SK-MEL-5 (cell line): ENCODE data around the gene TMED10. TPM values are rescaled to one million over a fixed set of nuclear protein-coding genes. Genes with fewer than 3 reads are reported as not detected.
A peak's percentile ranks its signal among the peaks of the same experiment; 100 is the strongest.
"Not testable (repeated sequence)": the region's sequence is repeated elsewhere in the genome, so short reads cannot be mapped to it uniquely, and the experiment has no call there.

Experiments
- DNase-seq: peaks from one replicate; pipeline ENCODE4 v3.0.0-alpha.2; 2016; ENCODE audit warnings: low read depth, low spot score
- in situ Hi-C: cut with HindIII; loops from 2 replicates; pipeline ENCODE4 v1.10.0; 2016; ENCODE audit warnings: low sequenced_read_pairs, high pct_unique_total_duplicates, low pct_unique_long_range_greater_than_20kb
- total RNA-seq: library from RNA; depleted of rRNA; stranded (reverse); fragments of >200 nt; shearing (Covaris generic); gene quantifications from 2 replicates; pipeline ENCODE4 v1.2.3, GENCODE V29; 2014

TMED10 gene
- total RNA-seq, 1 experiment from 2014 or later = 941 TPM

DNA sequence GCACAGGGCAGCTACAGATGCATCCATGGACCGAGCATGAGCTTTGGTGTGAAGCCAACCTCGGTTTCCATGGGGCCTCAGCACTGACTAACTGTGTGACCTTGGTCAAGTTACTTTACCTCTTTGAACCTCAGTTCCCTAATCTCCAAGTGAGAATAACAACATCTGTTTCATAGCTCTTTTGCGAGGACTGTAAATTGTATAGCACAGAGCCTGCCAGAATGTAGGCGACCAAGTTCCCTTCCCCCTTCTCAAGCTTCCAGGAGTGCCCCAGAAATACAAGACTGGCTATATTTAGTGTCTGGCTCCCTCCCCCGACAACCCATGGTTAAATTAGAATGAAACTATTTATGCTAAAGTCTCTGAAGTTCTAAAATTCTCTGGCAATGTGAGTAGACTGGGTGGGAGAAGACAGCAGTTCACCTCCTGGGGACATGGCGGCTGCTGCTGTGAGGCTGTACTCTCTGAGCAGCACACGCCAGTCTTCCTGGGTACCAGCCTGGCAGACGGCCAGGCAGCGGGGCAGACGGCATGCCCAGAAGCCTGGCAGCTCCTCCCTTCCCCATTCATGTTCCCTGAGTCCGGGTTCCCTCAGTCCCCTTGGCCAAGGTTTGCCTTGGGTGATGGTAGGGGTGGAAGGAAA lies 22.0 kb upstream of the TMED10 start:
- DNase-seq = no peak
- in situ Hi-C loops = no loop called here

DNA sequence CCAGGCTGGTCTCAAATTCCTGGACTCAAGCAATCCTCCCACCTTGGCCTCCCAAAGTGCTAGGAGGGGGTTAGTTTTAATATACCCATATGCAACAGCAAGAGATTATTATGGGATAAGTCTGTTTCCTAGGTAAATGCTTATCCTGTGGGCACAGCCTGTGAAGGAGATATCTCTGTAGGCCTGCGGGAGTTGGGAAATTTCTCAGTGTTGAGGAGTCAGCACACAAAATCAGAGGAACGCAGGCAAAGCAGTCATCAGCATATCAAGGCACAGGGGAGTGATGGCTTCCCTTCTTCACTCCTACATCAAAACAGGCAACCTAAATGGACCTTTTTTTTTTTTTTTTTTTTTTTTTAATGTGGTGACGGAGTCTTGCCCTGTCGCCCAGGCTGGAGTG lies 20.9 kb upstream of the TMED10 start:
- in situ Hi-C loops = no loop called here

DNA sequence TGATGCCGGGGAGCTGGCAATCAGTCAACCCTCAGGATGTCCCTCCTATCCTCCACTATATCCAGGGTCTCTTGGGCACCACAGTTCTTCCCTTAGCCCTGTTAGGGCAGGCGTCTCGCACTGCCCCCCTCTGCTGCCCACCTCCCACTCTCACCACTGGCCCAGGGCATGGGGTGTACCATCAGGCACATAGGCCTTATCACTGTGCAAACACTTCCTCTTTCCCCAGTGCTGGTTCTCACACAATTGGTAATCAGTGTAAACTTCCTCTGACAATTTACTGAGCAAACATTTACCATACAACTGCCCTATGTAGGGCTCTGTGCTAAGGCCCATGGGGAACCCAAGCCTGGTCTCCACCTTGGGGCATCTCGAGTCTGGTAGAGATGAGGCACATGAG lies 20.1 kb upstream of the TMED10 start:
- no peak for DNase-seq
- in situ Hi-C loops = no loop called here

More for the DNA sequence above, 20.9 kb upstream of the TMED10 start:
- DNase-seq = no peak

DNA sequence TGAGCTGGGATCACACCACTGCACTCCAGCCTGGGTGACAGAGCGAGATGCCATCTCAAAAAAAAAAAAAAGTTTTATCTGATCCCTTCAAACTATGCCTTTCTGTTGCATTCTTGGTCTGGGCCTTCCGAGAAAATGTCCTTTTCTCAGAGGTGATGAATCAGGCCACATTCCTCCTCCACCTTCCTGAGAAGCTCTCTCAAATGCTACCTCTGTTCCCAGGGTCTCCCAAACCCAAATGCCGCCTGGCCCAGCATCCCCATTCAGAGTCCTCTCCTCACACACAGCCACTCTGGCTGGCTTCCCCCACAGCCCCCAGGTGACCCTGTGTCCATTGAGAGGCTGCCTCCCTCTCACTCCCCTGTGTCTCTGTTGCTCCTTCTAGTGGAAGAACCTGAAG lies 19.7 kb upstream of the TMED10 start:
- in situ Hi-C loops = no loop called here
- no peak for DNase-seq

DNA sequence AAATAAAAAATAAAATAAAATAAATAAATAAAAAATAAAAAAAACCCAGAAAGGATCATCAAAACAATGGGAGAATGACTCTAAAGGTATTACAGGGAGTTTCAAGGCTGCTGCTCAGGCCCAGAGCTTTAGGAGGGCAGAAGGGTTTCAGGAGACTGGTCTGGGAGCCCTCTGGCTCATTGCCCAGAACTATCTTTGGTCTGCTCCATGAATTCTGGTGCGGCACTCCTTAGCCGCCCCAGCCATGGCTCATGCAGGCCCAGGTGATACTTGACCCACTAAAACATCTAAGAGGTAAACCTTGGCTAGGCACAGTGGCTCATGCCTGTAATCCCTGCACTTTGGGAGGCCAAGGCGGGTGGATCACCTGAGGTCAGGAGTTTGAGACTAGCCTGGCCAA lies 14.7 kb upstream of the TMED10 start:
- in situ Hi-C loops = no loop called here
- DNase-seq = no peak

DNA sequence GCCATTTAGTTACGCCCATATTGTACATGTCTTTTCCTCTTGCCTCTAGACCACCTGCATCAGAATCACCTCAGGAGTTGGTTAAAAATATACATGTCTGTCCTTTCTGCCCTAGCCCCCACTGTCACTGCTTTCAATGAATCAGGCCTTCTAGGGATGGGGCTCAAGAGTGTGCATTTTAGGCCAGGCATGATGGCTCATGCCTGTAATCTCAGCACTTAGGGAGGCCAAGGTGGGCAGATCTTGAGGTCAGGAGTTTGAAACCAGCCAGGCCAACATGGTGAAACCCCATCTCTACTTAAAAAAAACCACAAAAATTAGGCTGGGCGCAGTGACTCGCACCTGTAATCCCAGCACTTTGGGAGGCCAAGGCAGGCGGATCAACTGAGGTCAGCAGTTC lies 13.6 kb upstream of the TMED10 start:
- in situ Hi-C loops = no loop called here

DNA sequence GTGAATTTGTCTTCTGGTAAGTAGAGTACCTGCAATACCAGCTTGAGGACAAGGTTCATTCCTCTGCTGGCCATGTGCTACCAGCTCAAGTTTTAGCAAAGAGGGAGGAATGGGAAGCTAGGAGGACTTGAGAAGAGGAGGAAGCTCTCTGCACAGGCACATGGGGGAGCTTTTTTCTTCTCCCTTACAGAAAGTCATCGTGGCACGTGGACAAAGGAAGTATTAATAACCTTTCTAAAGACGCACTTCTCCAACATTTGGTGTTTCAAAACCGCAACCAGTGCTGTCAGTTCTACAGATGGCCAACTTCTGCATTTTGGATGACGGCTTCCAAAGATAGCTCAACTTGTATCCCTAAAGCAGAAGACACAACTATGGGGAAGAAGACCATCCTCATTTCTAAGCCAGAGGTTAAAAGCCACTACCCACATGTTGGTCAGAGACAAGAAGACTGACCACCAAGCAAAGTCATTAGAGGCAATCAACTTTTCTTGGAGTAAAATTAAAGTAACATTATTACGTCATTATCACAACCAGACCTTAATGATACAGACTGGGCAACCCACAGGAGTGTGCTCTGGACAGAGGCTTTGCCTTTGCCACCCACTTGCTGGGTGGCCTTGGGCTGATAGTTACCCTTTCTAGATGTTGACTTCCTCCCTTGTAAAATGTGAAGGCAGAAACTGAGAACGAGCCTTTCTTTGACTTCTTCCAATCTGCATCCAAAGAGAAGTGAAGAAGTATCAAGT lies 12.3 kb upstream of the TMED10 start:
- in situ Hi-C loops = no loop called here

More for the DNA sequence above, 13.6 kb upstream of the TMED10 start:
- no peak for DNase-seq

DNA sequence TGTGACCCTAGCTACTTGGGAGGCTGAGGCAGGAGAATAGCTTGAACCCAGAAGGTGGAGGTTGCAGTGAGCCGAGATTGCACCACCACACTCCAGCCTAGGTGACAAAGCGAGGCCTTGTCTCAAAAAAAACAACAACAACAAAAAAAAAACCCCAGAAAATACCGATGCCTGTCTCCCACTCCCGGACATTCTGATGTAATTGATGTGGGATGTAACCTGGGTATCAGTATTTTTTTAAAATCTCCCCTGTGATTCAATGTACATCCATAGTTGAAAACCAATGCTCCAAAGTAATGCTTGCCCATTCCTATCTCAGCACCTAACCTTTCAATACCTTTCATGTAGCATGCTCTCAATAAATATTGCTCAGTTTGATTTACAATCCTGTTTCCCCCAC lies 11.7 kb upstream of the TMED10 start:
- in situ Hi-C loops = no loop called here
- DNase-seq = no peak

More for the DNA sequence above, 12.3 kb upstream of the TMED10 start:
- DNase-seq = no peak

DNA sequence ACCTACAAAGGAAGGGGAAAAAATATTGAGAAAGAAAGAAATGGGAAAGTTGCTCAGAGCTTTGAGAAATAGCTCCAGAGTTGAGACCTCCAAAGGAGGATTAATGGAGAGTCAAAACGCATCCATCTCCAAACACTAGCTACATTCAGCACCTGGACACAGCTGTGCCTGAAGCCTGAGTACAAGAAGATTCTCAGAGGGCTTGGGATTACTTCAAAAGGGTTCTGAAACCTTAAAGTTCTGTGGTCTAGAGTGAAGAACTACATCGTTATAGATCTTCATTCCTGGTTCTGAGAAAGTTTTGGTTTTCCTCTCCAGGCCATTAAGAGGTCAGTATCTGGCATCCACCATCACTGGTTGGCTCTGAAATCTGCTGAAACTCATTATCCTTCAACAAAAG lies 10.5 kb upstream of the TMED10 start:
- no peak for DNase-seq
- in situ Hi-C loops = no loop called here

DNA sequence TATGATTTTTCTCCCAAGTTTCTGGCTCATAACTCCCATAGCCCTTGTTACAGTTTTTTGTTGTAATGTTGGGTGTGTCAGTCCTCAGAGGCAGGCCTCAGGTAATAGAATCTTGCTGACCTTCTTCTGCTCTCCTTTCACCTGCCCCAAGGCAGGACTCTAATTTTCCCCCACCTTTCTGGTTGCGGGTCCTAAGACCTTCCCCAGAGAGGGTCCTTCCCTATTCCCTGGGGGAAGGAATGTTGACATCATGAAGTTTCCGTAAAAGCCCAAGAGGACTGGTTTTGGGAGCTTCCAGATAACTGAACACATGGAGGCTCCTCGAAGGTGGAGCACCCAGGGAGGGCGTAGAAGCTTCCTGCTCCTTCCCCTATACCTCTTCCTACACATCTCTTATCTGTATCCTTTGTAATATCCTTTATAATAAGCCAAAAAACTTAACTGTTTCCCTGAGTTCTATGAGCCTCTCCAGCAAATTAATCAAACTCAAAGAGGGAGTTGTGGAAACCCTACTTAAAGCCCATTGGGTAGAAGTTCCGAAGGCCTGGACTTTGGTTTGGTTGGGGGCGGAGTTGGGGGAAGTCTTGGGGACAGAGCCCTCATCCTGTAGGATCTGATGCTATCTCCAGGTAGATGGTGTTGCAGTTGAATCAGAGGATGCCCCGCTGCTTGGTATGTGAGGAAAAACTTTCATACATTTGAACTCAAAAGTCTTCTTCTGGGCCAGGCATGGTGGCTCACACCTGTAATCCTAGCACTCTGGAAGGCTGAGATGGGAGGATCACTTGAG lies 9.0 kb upstream of the TMED10 start:
- DNase-seq = no peak
- in situ Hi-C loops = no loop called here

DNA sequence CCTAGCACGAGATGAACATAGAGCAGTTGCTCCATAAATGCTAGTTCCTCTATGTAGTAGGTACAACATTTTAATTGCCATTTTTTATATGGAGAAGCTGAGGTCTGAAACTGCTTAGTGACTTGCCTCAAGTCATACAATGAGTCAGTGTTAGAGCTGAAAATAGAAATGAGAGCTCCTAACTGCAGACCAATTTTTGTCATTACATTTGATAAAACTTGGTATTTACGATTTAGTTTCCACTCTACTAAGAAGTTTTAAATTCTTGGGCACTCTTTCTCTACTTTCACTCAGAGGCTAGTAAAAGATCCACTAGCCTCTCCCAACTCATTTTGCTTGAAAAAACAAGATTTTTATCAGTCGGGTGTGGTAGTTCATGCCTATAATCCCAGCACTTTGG lies 8.1 kb upstream of the TMED10 start:
- peak; percentile 14 for DNase-seq
- in situ Hi-C loops = no loop called here

DNA sequence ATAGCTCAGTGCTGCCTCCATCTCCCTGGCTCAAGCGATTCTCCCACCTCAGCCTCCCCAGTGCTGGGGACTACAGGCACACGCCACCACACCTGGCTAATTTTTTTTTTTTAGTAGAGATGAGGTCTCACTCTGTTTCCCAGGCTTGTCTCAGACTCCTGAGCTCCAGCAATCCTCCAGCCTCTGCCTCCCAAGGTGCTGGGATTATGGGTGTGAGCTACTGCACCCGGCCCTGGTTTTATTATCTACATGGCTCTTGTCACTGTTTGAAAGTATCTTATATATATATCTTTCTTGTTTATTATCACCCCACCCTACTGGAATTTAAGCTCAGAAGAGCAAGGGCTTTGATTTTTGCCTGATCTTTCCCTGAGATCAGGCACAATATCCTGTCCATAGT lies 7.6 kb upstream of the TMED10 start:
- in situ Hi-C loops = no loop called here
- no peak for DNase-seq

DNA sequence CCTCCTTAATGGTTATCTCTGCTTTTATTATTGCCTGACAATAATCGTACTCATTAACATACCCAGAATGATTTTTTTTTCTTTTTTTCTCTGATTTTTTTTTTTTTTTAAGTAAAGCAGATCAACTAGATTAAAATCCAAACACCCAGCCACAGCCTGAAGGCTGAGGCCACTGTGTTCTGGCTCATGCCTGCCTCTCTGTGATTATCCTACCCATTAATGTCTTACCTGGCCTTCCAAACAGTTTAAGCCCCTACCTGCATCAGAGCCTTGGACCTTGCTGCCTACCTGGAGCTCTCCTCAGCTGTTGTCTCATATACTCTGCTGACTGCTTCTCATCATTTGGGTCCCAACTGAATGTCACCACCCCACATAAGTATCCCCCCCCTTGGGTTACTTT lies 6.8 kb upstream of the TMED10 start:
- DNase-seq = no peak
- in situ Hi-C loops = no loop called here

DNA sequence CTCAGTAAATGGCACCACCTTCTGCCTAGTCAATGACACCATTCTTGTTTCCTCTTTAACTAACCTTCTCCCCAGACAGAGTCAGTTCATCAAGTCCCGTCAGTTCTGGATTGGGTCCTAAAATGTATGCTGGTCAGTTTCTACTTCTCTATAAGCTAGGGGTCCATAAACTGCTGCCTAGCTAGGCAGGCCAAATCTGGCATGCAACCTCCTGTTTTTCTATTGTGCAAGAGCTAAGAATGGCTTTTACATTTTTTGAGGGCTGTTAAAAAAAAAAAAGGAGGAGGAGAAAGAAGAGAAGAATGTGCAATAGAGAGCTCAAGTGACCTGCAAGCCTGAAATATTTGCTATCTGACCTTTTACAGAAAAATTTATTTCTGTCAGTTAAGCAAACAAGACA lies 6.4 kb upstream of the TMED10 start:
- in situ Hi-C loops = no loop called here
- peak; percentile 63 for DNase-seq

DNA sequence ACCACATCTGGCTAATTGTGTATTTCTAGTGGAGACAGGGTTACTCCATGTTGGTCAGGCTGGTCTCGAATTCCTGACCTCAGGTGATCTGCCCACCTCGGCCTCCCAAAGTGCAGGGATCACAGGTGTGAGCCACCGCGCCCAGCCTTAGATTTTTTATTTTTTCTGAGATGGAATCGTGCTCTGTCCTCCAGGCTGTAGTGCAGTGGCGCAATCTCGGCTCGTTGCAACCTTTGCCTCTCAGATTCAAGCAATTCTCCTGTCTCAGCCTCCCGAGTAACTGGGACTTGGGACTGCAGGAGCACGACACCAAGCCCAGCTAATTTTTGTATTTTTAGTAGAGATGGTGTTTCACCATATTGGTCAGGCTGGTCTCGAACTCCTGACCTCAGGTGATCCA lies 5.8 kb upstream of the TMED10 start:
- DNase-seq, in situ Hi-C loops: not testable (repeated sequence)

DNA sequence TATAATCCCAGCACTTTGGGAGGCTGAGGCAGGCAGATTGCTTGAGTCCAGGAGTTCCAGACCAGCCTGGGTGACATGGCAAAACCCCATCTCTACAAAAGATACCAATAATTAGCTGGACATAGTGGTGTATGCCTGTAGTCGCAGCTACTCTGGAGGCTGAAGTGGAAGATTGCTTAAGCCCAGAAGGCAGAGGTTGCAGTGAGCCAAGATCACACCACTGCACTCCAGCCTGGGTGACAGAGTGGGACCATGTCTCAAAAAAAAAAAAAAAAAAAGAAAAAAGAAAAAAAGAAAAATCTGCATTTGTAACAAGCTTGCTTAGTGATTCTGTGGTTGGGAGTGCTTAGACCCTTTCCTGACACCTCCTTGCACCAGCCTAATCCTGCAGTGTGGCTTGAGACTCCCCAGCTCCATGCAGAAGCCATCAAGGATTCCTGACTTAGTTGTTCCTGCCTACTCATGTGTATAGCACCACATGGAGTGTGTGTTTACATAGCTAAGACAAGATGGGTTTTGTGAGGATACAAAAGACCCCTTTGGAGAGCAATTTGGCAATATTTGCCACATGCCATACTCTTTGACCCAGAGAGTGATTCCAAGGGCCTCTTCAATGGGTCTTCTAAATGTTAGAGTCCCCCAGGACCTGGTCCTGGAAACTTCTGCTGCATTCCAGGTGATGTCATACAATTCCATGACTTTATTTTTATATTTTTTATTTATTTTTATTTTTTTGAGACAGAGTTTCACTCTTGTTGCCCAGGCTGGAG lies 5.1 kb upstream of the TMED10 start:
- in situ Hi-C loops = no loop called here
- DNase-seq = peak; percentile 84

DNA sequence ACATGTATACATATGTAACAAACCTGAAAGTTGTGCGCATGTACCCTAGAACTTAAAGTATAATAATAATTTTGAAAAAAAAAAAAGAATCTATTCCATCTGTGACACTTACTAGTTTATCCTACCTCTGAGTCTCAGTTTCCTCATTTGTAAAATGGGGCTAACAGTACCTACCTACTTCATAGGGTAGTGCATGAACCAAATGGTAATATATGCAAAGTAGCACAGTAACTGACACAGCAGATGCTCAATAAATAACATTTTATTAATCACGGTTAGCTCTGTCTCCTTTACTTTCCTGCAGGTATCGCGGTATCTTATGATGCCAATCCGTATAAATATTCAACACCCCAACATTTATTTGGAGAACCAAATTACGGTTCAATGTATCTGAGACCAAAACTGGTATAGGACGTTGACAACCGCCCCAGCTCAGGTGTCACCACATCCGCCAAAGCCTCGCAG lies 703 bp downstream of the TMED10 start:
- peak; percentile 41 for DNase-seq
- in situ Hi-C loops = no loop called here

DNA sequence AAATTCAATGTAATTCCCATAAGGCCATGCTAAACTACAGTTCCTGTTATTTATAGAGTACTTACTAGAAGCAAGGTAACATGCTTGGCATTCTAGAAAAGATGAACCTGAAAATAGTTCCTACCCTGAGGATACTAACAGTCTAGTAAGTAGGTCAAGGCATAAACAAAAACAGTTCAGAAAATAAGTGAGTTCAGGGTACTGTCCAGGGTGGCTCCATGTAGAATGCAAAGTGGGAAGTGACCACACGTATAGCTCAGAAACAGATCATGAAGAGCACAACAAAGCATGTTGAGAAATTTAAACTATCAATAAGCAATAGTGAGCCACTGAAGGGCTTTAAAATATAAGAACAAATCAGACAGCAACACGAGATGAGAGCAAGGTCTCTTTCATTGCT lies 2.3 kb downstream of the TMED10 start:
- no peak for DNase-seq
- in situ Hi-C loops = no loop called here
